ENCODE results near the gene SLC25A21.
"Not testable (repeated sequence)": the region's sequence is repeated elsewhere in the genome, so short reads cannot be mapped to it uniquely, and the experiment has no call there.

SLC25A21 gene

GRCh38 chr14:37167151-37168047 lies 5.0 kb downstream of the SLC25A21 start (continued):
- no peak for TF ChIP-seq OSR1 (CRISPR knock-in tag; IDR thresholded peaks at IDR 0.05)

GRCh38 chr14:37165794-37166193 lies 6.6 kb downstream of the SLC25A21 start:
- ATAC-seq = no peak
- TF ChIP-seq TOX (CRISPR knock-in tag; IDR thresholded peaks at IDR 0.05; ENCODE audit: borderline replicate concordance) (no peak), CSDC2 (CRISPR knock-in tag; IDR thresholded peaks at IDR 0.05) (no peak), SNAI2 (CRISPR knock-in tag; IDR thresholded peaks at IDR 0.05) (no peak), PATZ1 (CRISPR knock-in tag; IDR thresholded peaks at IDR 0.05; ENCODE audit: borderline replicate concordance) (no peak), BACH2 (CRISPR knock-in tag; IDR thresholded peaks at IDR 0.05; ENCODE audit: borderline replicate concordance) (no peak), OSR1 (CRISPR knock-in tag; IDR thresholded peaks at IDR 0.05) (no peak), ZC3H10 (CRISPR knock-in tag; IDR thresholded peaks at IDR 0.05) (no peak), ARNTL (CRISPR knock-in tag; IDR thresholded peaks at IDR 0.05; ENCODE audit: borderline replicate concordance, low read depth) (no peak), RARB (CRISPR knock-in tag; IDR thresholded peaks at IDR 0.05) (no peak), ISL1 (CRISPR knock-in tag; IDR thresholded peaks at IDR 0.05) (no peak), ESRRG (CRISPR knock-in tag; IDR thresholded peaks at IDR 0.05) (no peak), CSRNP3 (CRISPR knock-in tag; IDR thresholded peaks at IDR 0.05) (no peak)

GRCh38 chr14:37162307-37162706 lies 10.1 kb downstream of the SLC25A21 start:
- ATAC-seq = not testable (repeated sequence)

GRCh38 chr14:37157987-37158386 lies 14.4 kb downstream of the SLC25A21 start:
- TF ChIP-seq ISL1 (CRISPR knock-in tag; IDR thresholded peaks at IDR 0.05) = no peak
- TF ChIP-seq ARNTL (CRISPR knock-in tag; IDR thresholded peaks at IDR 0.05; ENCODE audit: borderline replicate concordance, low read depth) = no peak
- no peak for TF ChIP-seq PPARA (CRISPR knock-in tag; IDR thresholded peaks at IDR 0.05; ENCODE audit: borderline replicate concordance)
- no peak for ATAC-seq

GRCh38 chr14:37153483-37153882 lies 18.9 kb downstream of the SLC25A21 start:
- no peak for ATAC-seq
- TF ChIP-seq PPARA (CRISPR knock-in tag; IDR thresholded peaks at IDR 0.05; ENCODE audit: borderline replicate concordance) (no peak), ZFP3 (CRISPR knock-in tag; IDR thresholded peaks at IDR 0.05) (no peak), ARNTL (CRISPR knock-in tag; IDR thresholded peaks at IDR 0.05; ENCODE audit: borderline replicate concordance, low read depth) (no peak), PATZ1 (CRISPR knock-in tag; IDR thresholded peaks at IDR 0.05; ENCODE audit: borderline replicate concordance) (no peak)

- no peak for ATAC-seq
- TF ChIP-seq ZNF565 (CRISPR knock-in tag; conservative IDR thresholded peaks at IDR 0.05; ENCODE audit: low read depth) = no peak
- TF ChIP-seq OSR1 (CRISPR knock-in tag; IDR thresholded peaks at IDR 0.05) = no peak
- TF ChIP-seq POU6F1 (CRISPR knock-in tag; IDR thresholded peaks at IDR 0.05; ENCODE audit: borderline replicate concordance, low read depth) = no peak
- TF ChIP-seq ZFP30 (CRISPR knock-in tag; IDR thresholded peaks at IDR 0.05) = no peak
- no peak for TF ChIP-seq TCF4 (CRISPR knock-in tag; IDR thresholded peaks at IDR 0.05; ENCODE audit: borderline replicate concordance)
- no peak for TF ChIP-seq ZNF70 (CRISPR knock-in tag; IDR thresholded peaks at IDR 0.05)
- no peak for TF ChIP-seq CSDC2 (CRISPR knock-in tag; IDR thresholded peaks at IDR 0.05)
These were observed 19.4 kb downstream of the SLC25A21 start for GRCh38 chr14:37153005-37153404.
